ENCODE results near the gene PNLIPRP3. TPM values are rescaled to one million over a fixed set of nuclear protein-coding genes. Genes with fewer than 3 reads are reported as not detected.

PNLIPRP3 gene
- total and polyA plus RNA-seq, 10 donors = not detected

DNA sequence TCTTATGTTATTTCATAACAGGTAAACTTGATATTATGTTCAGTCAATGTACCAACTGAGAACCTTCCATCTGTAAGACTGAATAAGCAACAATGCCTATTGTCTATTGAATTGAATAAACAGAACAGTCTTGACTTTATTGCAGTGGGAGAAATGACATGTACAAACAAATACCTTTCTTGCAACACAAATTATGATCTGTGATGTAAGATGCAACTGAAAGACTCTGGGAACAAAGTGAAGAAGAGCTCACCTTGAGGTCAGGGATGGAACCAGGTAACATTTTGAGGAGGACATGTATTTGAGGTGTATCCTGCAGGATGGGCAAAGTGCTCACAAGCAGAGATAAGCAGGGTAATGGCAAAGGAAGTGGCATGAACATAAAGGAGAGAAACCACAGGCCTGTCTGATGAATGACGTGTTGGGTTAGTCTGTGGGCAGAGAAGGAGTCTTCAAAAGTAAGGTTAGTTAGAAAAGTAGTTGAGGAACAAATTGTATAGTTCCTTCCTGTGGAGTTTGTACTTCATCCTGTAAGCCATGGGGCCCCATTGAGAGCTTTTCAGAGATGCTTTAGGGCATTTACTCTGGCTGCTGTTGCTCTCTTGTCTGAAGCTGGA is 9.5 kb downstream of the PNLIPRP3 start:
- Histone ChIP-seq H3K4me3 (no peak overlapping the region), H3K4me1 (no peaks in the 10 kb centered on the region), H3K27ac (no peak overlapping the region), H3K9me3 (peaks cover 0 to 5% (median 0%) of the 10 kb centered on the region in 8 donors), H3K27me3 (replicated peaks in 1 of 7) (no peaks in the 10 kb centered on the region), H3K36me3 (no peaks in the 10 kb centered on the region)
- DNase-seq = no peak
- TF ChIP-seq POLR2AphosphoS5 (IDR thresholded peaks at IDR 0.05) (no peak), CTCF (IDR thresholded peaks at IDR 0.05 in 8 of 11, conservative IDR thresholded peaks at IDR 0.05 in 3 of 11) (no peak), POLR2A (IDR thresholded peaks at IDR 0.05) (no peak)
- 20 to 43% (median 26%) methylated on average over 1 of the region's 1 CpG for WGBS, 5 donors
- intact Hi-C loops (cut with DNase I; ENCODE audit: low total_unique reads) = no loop called here

GRCh38 chr10:116440330-116441030 is 12.8 kb downstream of the PNLIPRP3 start:
- H3K36me3 ChIP-seq = no peaks in the 10 kb centered on the region
- H3K4me3 ChIP-seq = no peak overlapping the region
- H3K27me3 ChIP-seq (replicated peaks in 1 of 7) = no peaks in the 10 kb centered on the region
- no peaks in the 10 kb centered on the region for H3K9me3 ChIP-seq
- intact Hi-C loops (cut with DNase I; ENCODE audit: low total_unique reads) = no loop called here
- H3K4me1 ChIP-seq = no peaks in the 10 kb centered on the region
- TF ChIP-seq POLR2A (IDR thresholded peaks at IDR 0.05) = no peak
- no peak for TF ChIP-seq CTCF (IDR thresholded peaks at IDR 0.05 in 8 of 11, conservative IDR thresholded peaks at IDR 0.05 in 3 of 11)
- no peak for TF ChIP-seq POLR2AphosphoS5 (IDR thresholded peaks at IDR 0.05)
- DNase-seq = no peak
- H3K27ac ChIP-seq = no peak overlapping the region
- WGBS, 5 donors = 79 to 94% (median 89%) methylated on average over 5 of the region's 5 CpGs

GRCh38 chr10:116444527-116445142 is 17.0 kb downstream of the PNLIPRP3 start:
- Histone ChIP-seq H3K4me1 (no peaks in the 10 kb centered on the region), H3K27me3 (replicated peaks in 1 of 7) (no peaks in the 10 kb centered on the region), H3K36me3 (no peaks in the 10 kb centered on the region), H3K4me3 (no peak overlapping the region), H3K27ac (no peak overlapping the region), H3K9me3 (no peaks in the 10 kb centered on the region)
- no peak for DNase-seq
- WGBS, 5 donors = 38 to 59% (median 41%) methylated on average over 4 of the region's 4 CpGs
- TF ChIP-seq POLR2A (IDR thresholded peaks at IDR 0.05) (no peak), CTCF (IDR thresholded peaks at IDR 0.05 in 8 of 11, conservative IDR thresholded peaks at IDR 0.05 in 3 of 11) (peak in 8 of 11 experiments; percentile 9 to 66 (median 56))
- intact Hi-C loops (cut with DNase I; ENCODE audit: low total_unique reads) = no loop called here

GRCh38 chr10:116450861-116451260 is 23.2 kb downstream of the PNLIPRP3 start:
- no peak for DNase-seq
- Histone ChIP-seq H3K27me3 (replicated peaks in 1 of 7) (no peaks in the 10 kb centered on the region), H3K36me3 (no peaks in the 10 kb centered on the region), H3K4me1 (no peaks in the 10 kb centered on the region), H3K27ac (no peak overlapping the region), H3K9me3 (peaks cover 0 to 13% (median 3%) of the 10 kb centered on the region in 8 donors), H3K4me3 (no peak overlapping the region)
- WGBS, 5 donors = 34 to 66% (median 44%) methylated on average over 2 of the region's 2 CpGs
- no peak for TF ChIP-seq POLR2AphosphoS5 (IDR thresholded peaks at IDR 0.05)
- TF ChIP-seq CTCF (IDR thresholded peaks at IDR 0.05 in 8 of 11, conservative IDR thresholded peaks at IDR 0.05 in 3 of 11) = no peak
- TF ChIP-seq POLR2A (IDR thresholded peaks at IDR 0.05) = no peak
- intact Hi-C loops (cut with DNase I; ENCODE audit: low total_unique reads) = no loop called here

All from spleen (tissue), 11 donors.